Uterus (tissue), 4 donors: ENCODE results near the gene ITGB5. TPM values are rescaled to one million over a fixed set of nuclear protein-coding genes. Genes with fewer than 3 reads are reported as not detected.

ENCODE experiments used
- DNase-seq, 2 donors: peaks; one replicate each; pipeline ENCODE4 v3.0.0-alpha.2; 2019 to 2020
- H3K27ac ChIP-seq, 2 donors: fragments of 200-600 bp; sonication (generic); 1 replicate in 1 of 2; 2 replicates in 1 of 2; pipeline ENCODE4 v1.5.1; 2016 to 2018
- H3K27me3 ChIP-seq, 2 donors: fragments of 200-600 bp; sonication (generic); one replicate each; pipeline ENCODE4 v1.5.1; 2018 to 2019; ENCODE audit warnings: control low read depth in 1 of 2
- H3K36me3 ChIP-seq, 2 donors: fragments of 200-600 bp; sonication (generic); one replicate each; pipeline ENCODE4 v1.5.1; 2019; ENCODE audit warnings: control low read depth in 1 of 2
- H3K4me1 ChIP-seq, 2 donors: fragments of 200-600 bp; sonication (generic); one replicate each; pipeline ENCODE4 v1.5.1; 2018 to 2019; ENCODE audit warnings: control low read depth in 1 of 2
- H3K4me3 ChIP-seq, 2 donors: fragments of 200-600 bp; sonication (generic); 1 replicate in 1 of 2; 2 replicates in 1 of 2; pipeline ENCODE4 v1.5.1; 2018 to 2019; ENCODE audit warnings: mild to moderate bottlenecking in 1 of 2
- H3K9me3 ChIP-seq, 2 donors: fragments of 200-600 bp; sonication (generic); one replicate each; pipeline ENCODE4 v1.5.1; 2019; ENCODE audit warnings: control low read depth in 1 of 2
- POLR2A ChIP-seq, 2 donors: fragments of 450-650 bp; IDR thresholded peaks; one replicate each; pipeline ENCODE4 v1.6.1; 2016; ENCODE audit warnings: antibody characterized with exemption in 2 of 2, mild to moderate bottlenecking in 1 of 2, moderate library complexity in 1 of 2
- intact Hi-C: fragments of 100-400 bp; cut with DNase I; formaldehyde crosslinking; loops from one replicate; pipeline ENCODE4 v1.15.1; 2023; ENCODE audit warnings: low total_unique reads
- total RNA-seq, 4 donors: library from RNA; depleted of rRNA in 3 of 4; stranded (reverse); fragments of >200 nt in 3 of 4; gene quantifications; one replicate each; pipeline versions ENCODE4 v1.1.0 to v1.2.4, GENCODE V29; 2014 to 2023
- TF ChIP-seq, protein P1 (sequence below), 4 experiments: fragments of 200-600 bp in 2 of 4; fragments of 450-650 bp in 2 of 4; sonication (generic) in 2 of 4; IDR thresholded peaks; one replicate each; pipeline ENCODE4 v1.5.1; 2016 to 2019; ENCODE audit warnings: antibody characterized with exemption in 4 of 4, mild to moderate bottlenecking in 2 of 4, moderate library complexity in 1 of 4
- donor health status: DM: yes; HTN: yes; CAD: no.

Gene ITGB5
- total RNA-seq, 4 donors from 2014 or later: 28.7 to 106 (median 71.6) TPM

DNA sequence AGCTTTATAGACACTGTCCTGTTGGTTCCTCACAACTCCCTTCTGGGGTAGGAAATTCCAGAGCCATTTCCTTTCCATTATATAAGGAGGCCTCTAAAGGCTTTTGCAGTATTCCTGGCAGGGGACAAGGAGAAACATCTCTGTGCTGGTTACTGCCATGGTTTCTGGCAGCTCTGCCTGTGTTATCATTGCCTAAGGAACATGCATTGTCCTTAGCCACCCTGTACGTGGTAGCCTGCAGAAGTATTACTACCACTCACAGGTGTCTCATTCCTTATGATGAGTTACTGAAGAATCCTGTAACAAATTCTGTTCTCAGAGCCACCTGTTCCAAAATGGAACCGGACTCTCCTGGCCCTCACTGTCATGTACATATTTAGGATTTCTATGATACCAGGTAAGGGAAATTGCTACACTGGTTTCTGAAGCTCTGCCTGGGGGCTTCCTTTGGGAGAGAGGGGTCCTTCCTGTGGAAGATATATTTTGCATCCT is 98.9 kb downstream of the ITGB5 start:
- peak overlapping the region; percentile 73 to 87 for H3K27ac ChIP-seq

DNA sequence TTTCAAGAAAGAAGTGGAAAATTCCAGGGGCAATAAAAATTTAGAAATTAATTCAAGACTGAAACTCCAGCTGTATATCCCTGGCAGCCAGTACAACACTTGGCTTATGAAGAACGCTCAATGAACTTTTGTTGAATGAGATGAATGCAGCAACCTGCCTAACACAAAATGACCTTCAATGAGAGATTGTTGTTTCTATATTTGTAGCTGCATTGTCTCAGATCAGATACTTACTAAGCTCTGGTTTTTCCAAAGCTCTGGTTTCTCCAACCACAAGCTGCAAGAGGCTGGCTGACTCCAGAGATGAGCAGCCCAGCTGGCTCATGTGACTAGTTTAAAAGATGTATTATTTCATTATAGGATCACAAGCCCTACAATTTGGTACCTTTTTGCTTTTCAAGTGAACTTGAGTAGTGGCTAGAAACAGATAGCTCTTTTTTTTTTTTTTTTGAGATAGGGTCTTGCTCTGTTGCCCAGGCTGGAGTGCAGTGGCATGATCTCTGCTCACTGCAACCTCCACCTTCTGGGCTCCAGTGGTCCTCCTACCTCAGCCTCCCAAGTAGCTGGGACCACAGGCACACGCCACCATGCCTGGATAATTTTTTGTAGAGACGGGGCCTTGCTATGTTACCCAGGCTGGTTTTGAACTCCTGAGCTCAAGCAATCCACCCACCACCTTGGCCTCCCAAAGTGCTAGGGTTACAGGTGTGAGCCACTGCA is 99.5 kb downstream of the ITGB5 start:
- TF ChIP-seq, protein P1, sequence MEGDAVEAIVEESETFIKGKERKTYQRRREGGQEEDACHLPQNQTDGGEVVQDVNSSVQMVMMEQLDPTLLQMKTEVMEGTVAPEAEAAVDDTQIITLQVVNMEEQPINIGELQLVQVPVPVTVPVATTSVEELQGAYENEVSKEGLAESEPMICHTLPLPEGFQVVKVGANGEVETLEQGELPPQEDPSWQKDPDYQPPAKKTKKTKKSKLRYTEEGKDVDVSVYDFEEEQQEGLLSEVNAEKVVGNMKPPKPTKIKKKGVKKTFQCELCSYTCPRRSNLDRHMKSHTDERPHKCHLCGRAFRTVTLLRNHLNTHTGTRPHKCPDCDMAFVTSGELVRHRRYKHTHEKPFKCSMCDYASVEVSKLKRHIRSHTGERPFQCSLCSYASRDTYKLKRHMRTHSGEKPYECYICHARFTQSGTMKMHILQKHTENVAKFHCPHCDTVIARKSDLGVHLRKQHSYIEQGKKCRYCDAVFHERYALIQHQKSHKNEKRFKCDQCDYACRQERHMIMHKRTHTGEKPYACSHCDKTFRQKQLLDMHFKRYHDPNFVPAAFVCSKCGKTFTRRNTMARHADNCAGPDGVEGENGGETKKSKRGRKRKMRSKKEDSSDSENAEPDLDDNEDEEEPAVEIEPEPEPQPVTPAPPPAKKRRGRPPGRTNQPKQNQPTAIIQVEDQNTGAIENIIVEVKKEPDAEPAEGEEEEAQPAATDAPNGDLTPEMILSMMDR (IDR thresholded peaks at IDR 0.05): no peak
- no peak for TF ChIP-seq POLR2A (IDR thresholded peaks at IDR 0.05)
- H3K4me3 ChIP-seq: no peak overlapping the region
- DNase-seq: no peak
- intact Hi-C loops: no loop called here
- no peaks in the 10 kb centered on the region for H3K36me3 ChIP-seq
- H3K27me3 ChIP-seq: no peaks in the 10 kb centered on the region
- no peaks in the 10 kb centered on the region for H3K9me3 ChIP-seq
- H3K4me1 ChIP-seq: peaks cover 11 to 12% of the 10 kb centered on the region in 2 donors
- peak overlapping the region; percentile 73 to 87 for H3K27ac ChIP-seq

More for the DNA sequence above, 98.9 kb downstream of the ITGB5 start:
- Histone ChIP-seq H3K4me3 (no peak overlapping the region), H3K4me1 (peaks cover 11 to 12% of the 10 kb centered on the region in 2 donors), H3K27me3 (no peaks in the 10 kb centered on the region), H3K9me3 (no peaks in the 10 kb centered on the region), H3K36me3 (no peaks in the 10 kb centered on the region)
- no peak for DNase-seq
- no peak for TF ChIP-seq POLR2A (IDR thresholded peaks at IDR 0.05)
- TF ChIP-seq, protein P1 (IDR thresholded peaks at IDR 0.05): no peak
- intact Hi-C loops: no loop called here

DNA sequence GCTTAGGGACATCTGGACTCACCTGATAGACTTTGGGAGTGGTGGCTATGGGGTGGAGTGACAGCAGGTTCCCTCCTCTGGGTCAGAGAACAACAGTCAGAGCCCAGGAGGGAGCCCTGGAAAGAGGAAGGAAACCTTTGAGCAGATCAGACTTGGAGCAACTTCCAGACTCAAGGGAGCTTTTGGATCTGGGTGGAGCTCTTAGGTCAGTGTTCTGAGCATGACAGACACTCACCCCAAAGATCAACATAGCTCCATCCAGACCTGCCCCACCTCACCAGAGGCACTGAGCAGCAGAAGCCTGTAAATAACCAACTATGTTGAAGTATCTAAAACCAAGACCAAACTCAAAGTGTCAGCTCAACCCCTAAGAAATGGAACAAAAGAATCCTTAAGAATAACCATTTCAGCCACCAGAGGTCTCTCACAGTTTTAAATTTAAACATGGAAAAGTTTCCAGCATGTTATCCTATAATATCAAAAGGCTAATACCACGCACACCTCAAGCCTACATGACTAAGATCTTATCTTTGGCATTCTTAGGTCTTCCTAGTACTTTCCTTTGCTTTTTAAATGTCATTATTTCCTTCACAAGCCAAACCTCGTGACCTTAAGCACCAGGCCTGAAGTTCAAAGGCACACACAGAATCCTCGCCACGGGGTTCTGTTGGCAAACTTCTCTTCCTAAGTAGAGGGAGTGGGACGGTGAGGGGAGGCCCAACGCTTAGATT is 100.5 kb downstream of the ITGB5 start:
- Histone ChIP-seq H3K36me3 (no peaks in the 10 kb centered on the region), H3K27me3 (no peaks in the 10 kb centered on the region), H3K9me3 (no peaks in the 10 kb centered on the region), H3K4me3 (no peak overlapping the region), H3K4me1 (peaks cover 8 to 12% of the 10 kb centered on the region in 2 donors), H3K27ac (peak overlapping the region; percentile 73 to 87)
- intact Hi-C loops: no loop called here
- TF ChIP-seq, protein P1 (IDR thresholded peaks at IDR 0.05): peak; percentile 27 to 56 (median 52)
- no peak for TF ChIP-seq POLR2A (IDR thresholded peaks at IDR 0.05)
- no peak for DNase-seq

DNA sequence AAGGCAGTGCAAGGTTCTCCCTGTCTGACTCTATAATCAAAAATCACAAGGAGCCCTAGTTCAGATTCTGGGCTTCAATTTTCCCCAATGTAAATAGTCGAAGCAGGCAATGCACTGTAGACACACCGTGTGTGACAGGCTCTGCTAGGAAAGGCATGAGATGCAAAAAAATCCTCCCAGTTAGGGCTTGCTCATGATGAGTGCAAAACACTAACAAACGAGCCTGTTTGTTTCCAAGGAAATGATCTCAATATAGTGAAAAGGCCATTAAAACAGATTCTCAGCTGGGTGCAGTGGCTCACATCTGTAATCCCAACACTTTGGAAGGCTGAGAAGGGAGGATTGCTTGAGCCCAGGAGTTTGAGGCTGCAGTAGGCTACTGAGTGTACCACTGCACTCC is 101.2 kb downstream of the ITGB5 start:
- H3K4me3 ChIP-seq: no peak overlapping the region
- H3K36me3 ChIP-seq: no peaks in the 10 kb centered on the region
- DNase-seq: no peak
- intact Hi-C loops: no loop called here
- H3K4me1 ChIP-seq: peaks cover 7 to 9% of the 10 kb centered on the region in 2 donors
- H3K9me3 ChIP-seq: no peaks in the 10 kb centered on the region
- H3K27me3 ChIP-seq: no peaks in the 10 kb centered on the region
- H3K27ac ChIP-seq: peak overlapping the region; percentile 73 to 87
- TF ChIP-seq POLR2A (IDR thresholded peaks at IDR 0.05): no peak
- TF ChIP-seq, protein P1 (IDR thresholded peaks at IDR 0.05): no peak
